ENCODE data around the gene DENND1C.

DNA sequence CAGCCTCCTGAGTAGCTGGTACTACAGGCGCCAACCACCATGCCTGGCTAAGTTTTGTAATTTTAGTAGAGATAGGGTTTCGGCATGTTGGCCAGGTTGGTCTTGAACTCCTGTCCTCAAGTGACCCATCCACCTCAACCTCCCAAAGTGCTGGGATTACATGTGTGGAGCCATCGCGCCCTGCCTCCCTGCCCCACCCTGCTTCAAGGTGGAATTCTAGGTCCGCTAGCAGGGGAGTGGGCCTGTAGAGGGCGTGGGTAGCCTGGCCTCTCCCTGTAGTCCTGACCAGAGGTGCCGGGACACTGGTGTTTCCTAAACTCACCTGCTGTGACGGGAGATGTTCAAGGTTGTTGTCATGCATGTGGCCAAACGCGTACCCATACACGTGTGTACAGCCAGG is 48.4 kb downstream of the DENND1C start:
- TF ChIP-seq JUND (IDR thresholded peaks at IDR 0.05; ENCODE audit: low read length) (no peak), RAD21 (IDR thresholded peaks at IDR 0.05 in 1 of 2, conservative IDR thresholded peaks at IDR 0.05 in 1 of 2; ENCODE audit: low read depth in 2 of 2, low read length in 2 of 2) (peak in 1 of 2 experiments; percentile 17; a peak in 1 of 4 replicates), SP1 (IDR thresholded peaks at IDR 0.05; ENCODE audit: low read depth, low read length) (no peak), SIX5 (IDR thresholded peaks at IDR 0.05; ENCODE audit: low read depth, low read length) (no peak), EP300 (IDR thresholded peaks at IDR 0.05; ENCODE audit: borderline replicate concordance in 1 of 2, low read depth in 2 of 2, low read length in 2 of 2) (no peak), YY1 (IDR thresholded peaks at IDR 0.05; ENCODE audit: low read depth, low read length) (no peak), POLR2AphosphoS5 (IDR thresholded peaks at IDR 0.05; ENCODE audit: low read depth, low read length) (no peak), BRCA1 (IDR thresholded peaks at IDR 0.05; ENCODE audit: low read depth, low read length) (no peak), CEBPB (IDR thresholded peaks at IDR 0.05; ENCODE audit: low read depth, low read length) (no peak), GTF2F1 (IDR thresholded peaks at IDR 0.05; ENCODE audit: borderline replicate concordance, low read depth, low read length) (no peak)
- TF ChIP-seq, protein P1, sequence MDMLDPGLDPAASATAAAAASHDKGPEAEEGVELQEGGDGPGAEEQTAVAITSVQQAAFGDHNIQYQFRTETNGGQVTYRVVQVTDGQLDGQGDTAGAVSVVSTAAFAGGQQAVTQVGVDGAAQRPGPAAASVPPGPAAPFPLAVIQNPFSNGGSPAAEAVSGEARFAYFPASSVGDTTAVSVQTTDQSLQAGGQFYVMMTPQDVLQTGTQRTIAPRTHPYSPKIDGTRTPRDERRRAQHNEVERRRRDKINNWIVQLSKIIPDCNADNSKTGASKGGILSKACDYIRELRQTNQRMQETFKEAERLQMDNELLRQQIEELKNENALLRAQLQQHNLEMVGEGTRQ (IDR thresholded peaks at IDR 0.05; ENCODE audit: low read length), result no peak
- TF ChIP-seq, protein P2, sequence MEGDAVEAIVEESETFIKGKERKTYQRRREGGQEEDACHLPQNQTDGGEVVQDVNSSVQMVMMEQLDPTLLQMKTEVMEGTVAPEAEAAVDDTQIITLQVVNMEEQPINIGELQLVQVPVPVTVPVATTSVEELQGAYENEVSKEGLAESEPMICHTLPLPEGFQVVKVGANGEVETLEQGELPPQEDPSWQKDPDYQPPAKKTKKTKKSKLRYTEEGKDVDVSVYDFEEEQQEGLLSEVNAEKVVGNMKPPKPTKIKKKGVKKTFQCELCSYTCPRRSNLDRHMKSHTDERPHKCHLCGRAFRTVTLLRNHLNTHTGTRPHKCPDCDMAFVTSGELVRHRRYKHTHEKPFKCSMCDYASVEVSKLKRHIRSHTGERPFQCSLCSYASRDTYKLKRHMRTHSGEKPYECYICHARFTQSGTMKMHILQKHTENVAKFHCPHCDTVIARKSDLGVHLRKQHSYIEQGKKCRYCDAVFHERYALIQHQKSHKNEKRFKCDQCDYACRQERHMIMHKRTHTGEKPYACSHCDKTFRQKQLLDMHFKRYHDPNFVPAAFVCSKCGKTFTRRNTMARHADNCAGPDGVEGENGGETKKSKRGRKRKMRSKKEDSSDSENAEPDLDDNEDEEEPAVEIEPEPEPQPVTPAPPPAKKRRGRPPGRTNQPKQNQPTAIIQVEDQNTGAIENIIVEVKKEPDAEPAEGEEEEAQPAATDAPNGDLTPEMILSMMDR (IDR thresholded peaks at IDR 0.05; ENCODE audit: control extremely low read depth in 1 of 3, insufficient read depth in 1 of 3, low read depth in 1 of 3, low read length in 3 of 3), result peak in 2 of 3 experiments; percentile 28 to 36; a peak in 2 of 4 replicates
- TF ChIP-seq, protein P3, sequence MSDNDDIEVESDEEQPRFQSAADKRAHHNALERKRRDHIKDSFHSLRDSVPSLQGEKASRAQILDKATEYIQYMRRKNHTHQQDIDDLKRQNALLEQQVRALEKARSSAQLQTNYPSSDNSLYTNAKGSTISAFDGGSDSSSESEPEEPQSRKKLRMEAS (IDR thresholded peaks at IDR 0.05), result no peak
